HL-60 (cell line): Measurements from ENCODE around the gene ELAVL3.

Experiments
- TF ChIP-seq, protein P1 (sequence below): IDR thresholded peaks from one replicate; pipeline ENCODE4 v1.5.1; 2011; ENCODE audit warnings: low read length, control low read depth, inconsistent platforms; ENCODE audit not compliant: insufficient read depth
- TF ChIP-seq, protein P2 (sequence below): IDR thresholded peaks from 2 replicates; pipeline ENCODE4 v1.6.1; 2012; ENCODE audit warnings: low read depth; ENCODE audit not compliant: insufficient replicate concordance

DNA sequence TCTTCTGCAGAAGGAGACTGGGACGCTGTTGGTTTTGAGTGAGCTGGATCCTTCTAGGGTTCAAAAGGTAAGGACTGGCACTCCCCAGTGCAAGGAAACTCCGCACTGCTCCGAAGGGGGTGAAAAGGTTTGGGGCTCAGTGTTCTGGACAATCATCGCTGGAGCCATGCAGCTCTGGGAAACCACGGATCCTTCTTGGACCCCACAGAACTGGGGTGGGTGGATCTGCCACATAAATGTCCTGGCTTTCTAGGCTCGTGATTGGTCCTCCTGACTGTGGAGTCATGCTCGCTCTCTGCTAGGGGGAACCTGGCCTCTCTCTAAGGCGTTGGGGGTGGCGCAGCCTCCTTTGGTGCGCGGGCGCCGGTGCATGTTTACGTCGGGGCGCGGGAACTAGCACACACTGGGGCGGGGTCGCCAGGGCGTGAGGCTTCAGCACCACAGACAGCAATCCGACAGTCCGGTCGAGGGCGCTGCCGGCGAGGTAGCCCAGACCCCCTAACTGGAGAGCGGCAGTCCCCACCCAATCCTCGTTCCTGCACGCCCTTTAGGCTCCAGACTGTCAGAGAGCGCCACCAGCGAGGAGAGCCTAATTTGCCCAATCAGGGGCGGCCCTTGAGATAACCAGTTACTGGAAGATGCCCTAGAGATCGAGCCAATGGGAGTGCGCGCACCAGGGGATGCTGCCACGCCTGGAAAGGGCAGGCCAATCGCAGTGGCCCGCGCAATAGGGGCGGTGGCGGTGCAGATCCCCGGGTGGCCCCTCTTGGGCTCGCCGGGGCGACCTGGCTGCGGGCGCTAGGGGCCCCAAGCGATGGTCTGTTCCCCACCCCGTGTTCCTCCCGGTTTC lies 913 bp upstream of the ELAVL3 start:
- TF ChIP-seq, protein P1, sequence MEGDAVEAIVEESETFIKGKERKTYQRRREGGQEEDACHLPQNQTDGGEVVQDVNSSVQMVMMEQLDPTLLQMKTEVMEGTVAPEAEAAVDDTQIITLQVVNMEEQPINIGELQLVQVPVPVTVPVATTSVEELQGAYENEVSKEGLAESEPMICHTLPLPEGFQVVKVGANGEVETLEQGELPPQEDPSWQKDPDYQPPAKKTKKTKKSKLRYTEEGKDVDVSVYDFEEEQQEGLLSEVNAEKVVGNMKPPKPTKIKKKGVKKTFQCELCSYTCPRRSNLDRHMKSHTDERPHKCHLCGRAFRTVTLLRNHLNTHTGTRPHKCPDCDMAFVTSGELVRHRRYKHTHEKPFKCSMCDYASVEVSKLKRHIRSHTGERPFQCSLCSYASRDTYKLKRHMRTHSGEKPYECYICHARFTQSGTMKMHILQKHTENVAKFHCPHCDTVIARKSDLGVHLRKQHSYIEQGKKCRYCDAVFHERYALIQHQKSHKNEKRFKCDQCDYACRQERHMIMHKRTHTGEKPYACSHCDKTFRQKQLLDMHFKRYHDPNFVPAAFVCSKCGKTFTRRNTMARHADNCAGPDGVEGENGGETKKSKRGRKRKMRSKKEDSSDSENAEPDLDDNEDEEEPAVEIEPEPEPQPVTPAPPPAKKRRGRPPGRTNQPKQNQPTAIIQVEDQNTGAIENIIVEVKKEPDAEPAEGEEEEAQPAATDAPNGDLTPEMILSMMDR: no peak
- TF ChIP-seq, protein P2, sequence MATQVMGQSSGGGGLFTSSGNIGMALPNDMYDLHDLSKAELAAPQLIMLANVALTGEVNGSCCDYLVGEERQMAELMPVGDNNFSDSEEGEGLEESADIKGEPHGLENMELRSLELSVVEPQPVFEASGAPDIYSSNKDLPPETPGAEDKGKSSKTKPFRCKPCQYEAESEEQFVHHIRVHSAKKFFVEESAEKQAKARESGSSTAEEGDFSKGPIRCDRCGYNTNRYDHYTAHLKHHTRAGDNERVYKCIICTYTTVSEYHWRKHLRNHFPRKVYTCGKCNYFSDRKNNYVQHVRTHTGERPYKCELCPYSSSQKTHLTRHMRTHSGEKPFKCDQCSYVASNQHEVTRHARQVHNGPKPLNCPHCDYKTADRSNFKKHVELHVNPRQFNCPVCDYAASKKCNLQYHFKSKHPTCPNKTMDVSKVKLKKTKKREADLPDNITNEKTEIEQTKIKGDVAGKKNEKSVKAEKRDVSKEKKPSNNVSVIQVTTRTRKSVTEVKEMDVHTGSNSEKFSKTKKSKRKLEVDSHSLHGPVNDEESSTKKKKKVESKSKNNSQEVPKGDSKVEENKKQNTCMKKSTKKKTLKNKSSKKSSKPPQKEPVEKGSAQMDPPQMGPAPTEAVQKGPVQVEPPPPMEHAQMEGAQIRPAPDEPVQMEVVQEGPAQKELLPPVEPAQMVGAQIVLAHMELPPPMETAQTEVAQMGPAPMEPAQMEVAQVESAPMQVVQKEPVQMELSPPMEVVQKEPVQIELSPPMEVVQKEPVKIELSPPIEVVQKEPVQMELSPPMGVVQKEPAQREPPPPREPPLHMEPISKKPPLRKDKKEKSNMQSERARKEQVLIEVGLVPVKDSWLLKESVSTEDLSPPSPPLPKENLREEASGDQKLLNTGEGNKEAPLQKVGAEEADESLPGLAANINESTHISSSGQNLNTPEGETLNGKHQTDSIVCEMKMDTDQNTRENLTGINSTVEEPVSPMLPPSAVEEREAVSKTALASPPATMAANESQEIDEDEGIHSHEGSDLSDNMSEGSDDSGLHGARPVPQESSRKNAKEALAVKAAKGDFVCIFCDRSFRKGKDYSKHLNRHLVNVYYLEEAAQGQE: peak; percentile 92
